Measurements from ENCODE around the gene IQCE. TPM values are rescaled to one million over a fixed set of nuclear protein-coding genes. Genes with fewer than 3 reads are reported as not detected.

Gene IQCE
- total RNA-seq, 1 donor from 2014 or later, result 25.7 TPM

DNA sequence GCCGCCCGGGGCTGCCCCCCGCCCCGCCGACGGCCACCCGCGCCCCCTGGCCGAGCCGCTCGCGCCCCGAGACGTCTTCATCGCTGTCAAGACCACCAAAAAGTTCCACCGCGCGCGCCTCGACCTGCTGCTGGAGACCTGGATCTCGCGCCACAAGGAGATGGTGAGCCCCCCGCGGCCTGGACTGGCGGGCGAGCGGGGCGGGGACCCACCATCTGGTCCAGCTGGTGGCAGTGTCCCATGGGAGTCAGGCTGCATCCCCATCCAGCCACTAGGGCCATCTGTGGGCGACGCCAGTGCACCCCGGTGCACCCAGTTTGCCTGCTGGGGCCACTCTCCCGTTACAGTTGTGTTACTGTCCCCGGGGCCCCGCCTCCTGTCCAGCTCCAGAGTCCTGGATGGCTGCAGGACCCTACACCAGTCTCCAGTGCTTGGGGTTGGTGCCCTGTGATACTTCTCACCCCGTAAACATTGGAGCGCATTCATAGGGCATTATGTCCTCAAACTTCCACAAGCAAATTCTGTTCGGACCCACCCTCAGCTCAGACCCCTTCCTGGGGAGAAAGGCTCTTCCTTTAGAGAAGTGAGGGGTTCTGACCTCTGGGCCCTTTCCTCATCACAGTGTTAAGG lies 38.5 kb upstream of the IQCE start:
- Mint-ChIP-seq H3K4me1 (ENCODE audit: unreplicated experiment) (peaks cover 25% of the 10 kb centered on the region), H3K4me3 (peak overlapping the region; percentile 88), H3K27ac (peak overlapping the region; percentile 31), H3K9me3 (no peaks in the 10 kb centered on the region), H3K36me3 (no peaks in the 10 kb centered on the region), H3K27me3 (peaks cover 31% of the 10 kb centered on the region)
- DNase-seq (ENCODE audit: extremely low spot score, unreplicated experiment), result no peak
- TF ChIP-seq CTCF (conservative IDR thresholded peaks at IDR 0.05), result no peak

DNA sequence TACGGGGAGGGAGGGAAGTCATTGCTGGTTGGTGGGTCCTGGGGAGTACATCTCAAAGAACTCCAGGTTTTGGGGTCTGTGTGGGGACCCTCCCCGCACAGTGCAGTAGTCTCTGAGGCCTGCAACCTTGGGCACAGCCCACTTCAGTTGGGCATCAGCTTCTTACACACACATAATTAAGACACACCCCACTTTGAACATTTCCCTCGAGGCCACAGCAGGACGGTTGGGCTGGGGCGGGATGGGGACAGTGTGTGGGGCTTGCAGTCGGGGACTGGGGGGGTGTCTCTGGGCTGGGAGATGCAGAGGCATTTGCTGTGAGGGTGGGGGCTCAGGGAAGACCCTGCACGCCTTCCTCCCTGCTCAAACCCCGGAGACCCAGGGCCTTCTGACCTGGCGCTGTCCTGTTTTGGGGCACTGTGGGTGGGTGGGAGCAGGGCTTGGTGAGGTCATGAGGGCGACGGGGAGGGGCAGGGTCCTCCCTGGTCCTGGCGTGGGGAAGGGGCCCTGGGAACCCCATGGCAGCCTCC lies 38.0 kb upstream of the IQCE start:
- no peaks in the 10 kb centered on the region for H3K9me3 Mint-ChIP-seq
- peak overlapping the region; percentile 88 for H3K4me3 Mint-ChIP-seq
- no peaks in the 10 kb centered on the region for H3K36me3 Mint-ChIP-seq
- no peak for DNase-seq (ENCODE audit: extremely low spot score, unreplicated experiment)
- H3K27ac Mint-ChIP-seq, result peak overlapping the region; percentile 31
- TF ChIP-seq CTCF (conservative IDR thresholded peaks at IDR 0.05), result no peak
- peaks cover 25% of the 10 kb centered on the region for H3K4me1 Mint-ChIP-seq (ENCODE audit: unreplicated experiment)
- peaks cover 31% of the 10 kb centered on the region for H3K27me3 Mint-ChIP-seq

- TF ChIP-seq CTCF (conservative IDR thresholded peaks at IDR 0.05), result no peak
- Mint-ChIP-seq H3K4me3 (peak overlapping the region; percentile 79), H3K27ac (peak overlapping the region; percentile 11), H3K4me1 (ENCODE audit: unreplicated experiment) (peaks cover 25% of the 10 kb centered on the region), H3K36me3 (no peaks in the 10 kb centered on the region), H3K27me3 (peaks cover 31% of the 10 kb centered on the region), H3K9me3 (no peaks in the 10 kb centered on the region)
- DNase-seq (ENCODE audit: extremely low spot score, unreplicated experiment), result no peak
Observed at GRCh38 chr7:2521341-2521745, 37.4 kb upstream of the IQCE start.

DNA sequence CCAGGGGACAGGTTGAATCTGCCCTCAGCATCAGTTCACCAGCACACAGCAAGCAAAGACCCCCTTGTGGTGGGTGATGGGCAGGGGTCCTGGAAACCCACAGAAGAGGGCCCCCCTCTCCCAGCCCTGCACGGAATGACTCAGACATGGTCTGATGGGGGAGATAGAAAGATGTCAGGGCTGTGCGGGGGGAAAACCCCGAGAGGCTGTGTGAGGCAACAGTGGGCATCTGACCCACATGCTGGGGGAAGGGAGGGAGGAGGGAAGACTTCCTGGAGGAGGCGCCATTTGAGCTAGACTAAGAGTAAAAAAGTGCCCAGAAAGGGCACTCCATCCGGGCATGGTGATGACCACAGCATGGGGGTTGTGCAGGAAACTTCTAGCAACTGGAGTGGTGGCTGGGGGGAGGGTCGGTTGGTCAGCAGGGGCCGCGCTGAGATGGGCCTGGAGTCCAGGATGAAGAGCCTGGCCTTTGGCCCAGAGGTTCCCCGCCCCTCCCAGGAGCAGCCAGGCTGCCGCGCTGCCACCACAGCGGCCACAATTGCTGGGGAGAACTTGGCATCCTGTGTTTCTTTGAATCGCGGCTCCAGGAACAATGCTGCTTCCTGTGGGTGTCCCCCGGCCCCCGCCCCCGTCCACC lies 36.7 kb upstream of the IQCE start:
- DNase-seq (ENCODE audit: extremely low spot score, unreplicated experiment), result no peak
- H3K9me3 Mint-ChIP-seq, result no peaks in the 10 kb centered on the region
- peak overlapping the region; percentile 11 for H3K27ac Mint-ChIP-seq
- H3K36me3 Mint-ChIP-seq, result no peaks in the 10 kb centered on the region
- peak; percentile 55 for TF ChIP-seq CTCF (conservative IDR thresholded peaks at IDR 0.05)
- H3K4me1 Mint-ChIP-seq (ENCODE audit: unreplicated experiment), result peaks cover 24% of the 10 kb centered on the region
- H3K4me3 Mint-ChIP-seq, result peak overlapping the region; percentile 79
- peaks cover 31% of the 10 kb centered on the region for H3K27me3 Mint-ChIP-seq

DNA sequence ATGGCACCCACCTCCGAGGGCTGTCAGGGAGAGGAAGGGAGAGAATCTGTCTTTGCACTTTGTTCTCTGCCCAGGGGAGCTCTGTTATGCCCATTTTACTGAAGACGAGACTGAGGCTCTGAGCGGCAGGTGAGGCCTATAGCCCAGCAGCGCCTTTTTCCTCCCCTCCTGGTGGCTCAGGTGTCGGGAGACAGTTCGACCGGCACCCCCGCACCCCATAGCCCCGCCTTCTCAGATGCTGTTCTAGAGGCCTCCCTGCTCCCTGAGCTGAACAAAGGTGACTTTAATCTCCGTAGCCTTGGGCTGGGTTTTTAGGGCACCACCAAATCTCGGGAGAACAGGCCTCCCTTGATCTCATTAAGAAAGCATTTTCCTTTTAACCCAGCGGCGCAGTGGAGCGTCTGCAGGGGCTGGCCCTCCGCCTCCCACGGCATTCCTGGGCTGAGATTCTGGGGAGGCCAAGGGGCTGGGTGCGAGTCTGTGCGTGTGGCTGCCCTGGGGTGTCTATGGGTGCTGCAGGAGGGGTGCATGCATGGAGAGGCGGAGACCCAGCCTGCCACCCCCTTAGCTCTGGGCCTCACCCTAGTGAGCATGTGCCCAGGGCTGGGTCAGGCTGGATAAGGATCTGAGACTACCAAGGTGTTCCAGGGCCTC lies 35.9 kb upstream of the IQCE start:
- DNase-seq (ENCODE audit: extremely low spot score, unreplicated experiment), result no peak
- Mint-ChIP-seq H3K4me1 (ENCODE audit: unreplicated experiment) (peaks cover 16% of the 10 kb centered on the region), H3K4me3 (peak overlapping the region; percentile 81), H3K27me3 (peaks cover 27% of the 10 kb centered on the region), H3K36me3 (no peaks in the 10 kb centered on the region), H3K9me3 (no peaks in the 10 kb centered on the region), H3K27ac (peak overlapping the region; percentile 85)
- TF ChIP-seq CTCF (conservative IDR thresholded peaks at IDR 0.05), result no peak
